ENCODE results near the gene RCC2.

DNA sequence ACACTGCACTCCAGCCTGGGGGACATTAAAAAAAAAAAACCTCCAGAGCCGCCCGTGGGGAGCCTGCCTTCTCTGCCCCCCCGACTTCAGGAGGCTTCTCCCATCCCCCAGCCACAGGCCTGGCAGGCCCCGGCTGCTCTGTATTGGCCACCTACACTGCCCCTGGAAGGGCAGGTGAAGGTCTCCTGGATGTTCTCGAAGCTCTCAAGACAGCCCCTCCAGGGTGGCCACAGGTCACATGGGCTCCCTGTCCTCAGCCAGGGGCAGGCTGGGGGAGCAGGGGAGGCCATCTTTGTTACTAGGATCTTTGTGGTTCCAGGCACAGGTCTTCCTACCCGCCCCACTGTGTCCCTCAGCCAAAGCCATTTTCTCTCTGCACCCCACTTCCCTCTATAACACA lies 34.7 kb downstream of the RCC2 start:
- TF ChIP-seq, protein P1, sequence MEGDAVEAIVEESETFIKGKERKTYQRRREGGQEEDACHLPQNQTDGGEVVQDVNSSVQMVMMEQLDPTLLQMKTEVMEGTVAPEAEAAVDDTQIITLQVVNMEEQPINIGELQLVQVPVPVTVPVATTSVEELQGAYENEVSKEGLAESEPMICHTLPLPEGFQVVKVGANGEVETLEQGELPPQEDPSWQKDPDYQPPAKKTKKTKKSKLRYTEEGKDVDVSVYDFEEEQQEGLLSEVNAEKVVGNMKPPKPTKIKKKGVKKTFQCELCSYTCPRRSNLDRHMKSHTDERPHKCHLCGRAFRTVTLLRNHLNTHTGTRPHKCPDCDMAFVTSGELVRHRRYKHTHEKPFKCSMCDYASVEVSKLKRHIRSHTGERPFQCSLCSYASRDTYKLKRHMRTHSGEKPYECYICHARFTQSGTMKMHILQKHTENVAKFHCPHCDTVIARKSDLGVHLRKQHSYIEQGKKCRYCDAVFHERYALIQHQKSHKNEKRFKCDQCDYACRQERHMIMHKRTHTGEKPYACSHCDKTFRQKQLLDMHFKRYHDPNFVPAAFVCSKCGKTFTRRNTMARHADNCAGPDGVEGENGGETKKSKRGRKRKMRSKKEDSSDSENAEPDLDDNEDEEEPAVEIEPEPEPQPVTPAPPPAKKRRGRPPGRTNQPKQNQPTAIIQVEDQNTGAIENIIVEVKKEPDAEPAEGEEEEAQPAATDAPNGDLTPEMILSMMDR (conservative IDR thresholded peaks at IDR 0.05; ENCODE audit: low read length): no peak
- no peak for TF ChIP-seq EZH2phosphoT487 (IDR thresholded peaks at IDR 0.05; ENCODE audit: borderline replicate concordance, low read depth, low read length)

Measured in OCI-LY7 (cell line).